HG03460 (cell line): ENCODE data around the gene MCF2L.
"Not testable (repeated sequence)": the region's sequence is repeated elsewhere in the genome, so short reads cannot be mapped to it uniquely, and the experiment has no call there.

Experiments
- ATAC-seq: cut with Tn5 transposase; IDR thresholded peaks from one replicate; pipeline ENCODE4 v1.9.1; 2021; ENCODE audit not compliant: unreplicated experiment

The MCF2L gene

GRCh38 chr13:113029487-113030258, 60.7 kb downstream of the MCF2L start:
- ATAC-seq = no peak

- not testable (repeated sequence) for ATAC-seq
These were observed 61.2 kb downstream of the MCF2L start for GRCh38 chr13:113030259-113030640.

- no peak for ATAC-seq
These were observed 62.5 kb downstream of the MCF2L start for GRCh38 chr13:113031465-113031864.

GRCh38 chr13:113032291-113032690, 63.3 kb downstream of the MCF2L start:
- no peak for ATAC-seq

GRCh38 chr13:113033054-113033850, 64.2 kb downstream of the MCF2L start:
- ATAC-seq = no peak

DNA sequence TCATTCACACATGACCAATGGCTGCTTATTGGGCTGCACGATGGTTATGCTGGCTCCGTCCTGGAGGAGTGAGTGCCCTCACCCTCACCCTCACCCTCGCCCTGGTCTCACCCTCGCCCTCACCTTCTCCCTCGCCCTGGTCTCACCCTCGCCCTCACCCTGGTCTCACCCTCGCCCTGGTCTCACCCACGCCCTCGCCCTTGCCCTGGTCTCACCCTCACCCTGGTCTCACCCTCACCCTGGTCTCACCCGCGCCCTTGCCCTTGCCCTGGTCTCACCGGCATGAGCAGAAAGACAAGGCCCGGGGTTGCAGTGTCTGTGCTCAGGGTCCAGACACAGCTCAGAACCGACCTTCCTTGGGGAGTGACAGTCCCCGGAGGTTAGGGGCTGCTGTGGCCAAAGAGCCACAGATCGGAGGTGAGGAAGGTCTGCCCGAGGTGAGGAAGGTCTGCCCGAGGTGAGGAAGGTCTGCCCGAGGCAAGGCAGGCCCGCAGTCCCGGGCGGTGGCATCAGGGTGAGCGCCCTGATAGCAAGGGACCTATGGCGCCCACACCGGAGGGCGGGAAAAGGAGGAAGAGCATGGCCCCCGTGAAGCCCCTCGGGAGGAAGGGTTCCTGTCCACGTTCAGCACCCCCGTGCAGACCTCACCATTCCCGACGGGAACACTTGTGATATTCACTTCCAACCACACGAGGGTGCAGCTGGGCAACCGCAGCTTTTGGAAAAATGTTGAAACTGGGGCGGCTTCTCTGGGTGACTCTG, 65.6 kb downstream of the MCF2L start:
- ATAC-seq = no peak

DNA sequence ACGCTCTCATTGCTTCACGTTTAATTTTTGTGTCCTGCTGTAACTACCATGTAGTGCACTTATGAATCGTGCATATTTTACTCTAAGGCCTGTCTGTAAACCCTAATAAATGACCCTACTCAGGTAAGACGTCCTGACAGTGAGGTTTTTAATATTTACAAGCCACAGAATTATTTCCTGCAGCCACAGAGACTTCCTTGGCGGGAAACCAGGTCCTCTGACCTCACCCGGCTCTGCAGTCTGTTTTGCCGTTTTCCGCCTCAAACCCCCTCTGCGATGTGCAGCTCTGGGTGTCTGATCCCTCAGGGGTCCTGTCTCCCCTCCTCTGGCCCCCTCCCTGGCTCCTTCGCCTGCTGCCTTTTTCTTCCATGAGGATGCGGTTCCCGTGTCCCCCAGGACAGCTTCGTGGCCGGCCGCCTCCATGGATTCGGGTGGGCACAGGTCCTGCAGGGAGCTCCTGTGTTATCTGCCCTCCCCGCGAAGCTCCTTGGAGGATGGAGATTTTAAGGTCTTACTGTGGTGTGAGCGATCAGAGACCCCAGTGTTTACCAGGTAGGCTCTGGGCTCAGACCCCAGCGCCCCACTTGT, 66.3 kb downstream of the MCF2L start:
- no peak for ATAC-seq

DNA sequence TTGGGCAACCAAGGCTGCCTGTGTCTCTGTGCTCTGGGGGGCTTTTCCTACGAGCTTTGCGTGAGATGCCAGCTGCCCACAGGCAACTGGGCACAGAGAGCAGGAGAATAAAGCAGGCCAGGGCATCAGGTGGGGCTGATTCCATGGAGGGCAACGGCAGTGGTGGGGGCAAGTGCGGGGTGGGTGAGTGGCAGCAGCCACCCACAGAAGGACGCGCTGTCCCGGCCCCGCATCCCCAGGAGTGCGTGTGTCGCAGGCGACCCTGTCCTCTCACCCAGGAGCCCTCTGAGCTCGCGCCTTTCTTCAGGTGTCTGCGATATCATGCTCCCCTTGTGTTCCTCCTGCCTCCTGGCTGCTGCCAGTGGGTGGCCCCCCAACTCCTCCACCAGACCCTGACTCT, 67.4 kb downstream of the MCF2L start:
- no peak for ATAC-seq

- ATAC-seq = no peak
These were observed 71.0 kb downstream of the MCF2L start for GRCh38 chr13:113040031-113040430.

- no peak for ATAC-seq
These were observed 71.7 kb downstream of the MCF2L start for GRCh38 chr13:113040597-113041292.

DNA sequence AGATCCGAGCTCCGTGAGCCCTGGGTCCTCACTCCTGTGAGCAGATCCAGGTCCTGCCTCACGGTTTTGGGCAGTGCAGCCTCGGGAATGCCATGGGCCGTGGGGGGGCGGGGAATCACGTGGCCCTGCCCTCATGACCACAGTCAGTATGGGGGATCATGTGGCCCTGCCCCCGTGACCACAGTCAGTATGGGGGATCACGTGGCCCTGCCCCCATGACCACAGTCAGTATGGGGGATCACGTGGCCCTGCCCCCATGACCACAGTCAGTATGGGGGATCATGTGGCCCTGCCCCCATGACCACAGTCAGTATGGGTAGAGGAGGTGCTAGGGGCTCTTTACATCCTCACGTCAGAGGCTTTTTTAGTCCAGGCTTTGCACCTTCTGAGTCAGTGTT, 72.3 kb downstream of the MCF2L start:
- no peak for ATAC-seq

DNA sequence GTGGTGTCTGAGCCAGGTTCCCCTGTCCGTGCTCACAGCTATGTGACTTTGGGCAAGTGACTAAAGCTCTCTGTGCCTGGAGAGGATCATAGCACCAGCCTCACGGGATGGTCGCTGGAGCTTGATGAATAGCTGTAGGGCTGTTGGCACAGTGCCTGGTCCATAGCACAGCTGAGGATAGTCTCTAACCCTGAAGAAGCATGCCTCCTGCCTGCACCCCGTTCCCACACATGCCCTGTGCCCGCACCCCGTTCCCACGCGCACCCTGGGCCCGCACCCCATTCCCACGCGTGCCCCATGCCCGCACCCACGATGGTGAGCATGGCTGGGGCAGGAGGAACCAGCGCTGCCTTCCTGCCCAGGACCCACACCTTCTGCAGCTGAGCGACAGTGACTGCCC, 72.9 kb downstream of the MCF2L start:
- no peak for ATAC-seq

DNA sequence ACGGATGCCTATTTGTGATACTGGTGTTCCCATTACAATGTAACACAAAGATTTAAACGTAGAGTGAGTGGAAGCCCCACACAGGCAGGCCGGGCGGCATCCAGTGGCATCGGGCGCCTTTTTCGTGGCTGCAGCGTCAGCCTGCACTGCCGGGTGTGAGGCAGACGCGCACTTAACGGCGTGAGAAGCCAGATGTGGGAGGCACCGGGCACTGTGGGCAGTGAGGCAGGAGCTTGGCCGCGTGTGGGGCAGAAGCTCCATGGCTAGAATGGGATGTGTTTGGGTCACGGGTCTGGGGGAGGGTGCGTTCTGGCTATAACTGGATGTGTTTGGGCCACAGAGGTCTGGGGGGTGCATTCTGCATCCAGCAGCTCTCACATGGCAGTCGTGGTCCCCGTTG, 73.4 kb downstream of the MCF2L start:
- ATAC-seq = no peak

- ATAC-seq = no peak
These were observed 74.1 kb downstream of the MCF2L start for GRCh38 chr13:113043001-113043630.

DNA sequence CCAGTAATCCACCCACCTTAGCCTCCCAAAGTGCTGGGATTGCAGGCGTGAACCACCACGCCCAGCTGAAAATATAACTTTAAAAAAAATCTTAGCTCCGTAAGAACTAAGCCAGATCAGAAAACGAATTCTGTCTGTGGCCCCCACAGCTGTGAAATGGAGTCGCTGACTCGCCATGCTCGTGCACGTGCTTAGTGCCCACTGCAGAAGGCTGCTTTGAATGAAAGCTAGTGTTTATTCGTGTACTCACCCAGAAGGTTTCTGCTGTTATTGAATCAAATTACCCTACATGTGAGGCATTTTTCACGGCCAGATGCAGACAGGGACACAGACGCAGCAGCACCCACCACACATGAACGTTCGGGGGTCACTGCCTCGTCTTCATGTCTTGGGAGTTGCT, 74.9 kb downstream of the MCF2L start:
- ATAC-seq = no peak

DNA sequence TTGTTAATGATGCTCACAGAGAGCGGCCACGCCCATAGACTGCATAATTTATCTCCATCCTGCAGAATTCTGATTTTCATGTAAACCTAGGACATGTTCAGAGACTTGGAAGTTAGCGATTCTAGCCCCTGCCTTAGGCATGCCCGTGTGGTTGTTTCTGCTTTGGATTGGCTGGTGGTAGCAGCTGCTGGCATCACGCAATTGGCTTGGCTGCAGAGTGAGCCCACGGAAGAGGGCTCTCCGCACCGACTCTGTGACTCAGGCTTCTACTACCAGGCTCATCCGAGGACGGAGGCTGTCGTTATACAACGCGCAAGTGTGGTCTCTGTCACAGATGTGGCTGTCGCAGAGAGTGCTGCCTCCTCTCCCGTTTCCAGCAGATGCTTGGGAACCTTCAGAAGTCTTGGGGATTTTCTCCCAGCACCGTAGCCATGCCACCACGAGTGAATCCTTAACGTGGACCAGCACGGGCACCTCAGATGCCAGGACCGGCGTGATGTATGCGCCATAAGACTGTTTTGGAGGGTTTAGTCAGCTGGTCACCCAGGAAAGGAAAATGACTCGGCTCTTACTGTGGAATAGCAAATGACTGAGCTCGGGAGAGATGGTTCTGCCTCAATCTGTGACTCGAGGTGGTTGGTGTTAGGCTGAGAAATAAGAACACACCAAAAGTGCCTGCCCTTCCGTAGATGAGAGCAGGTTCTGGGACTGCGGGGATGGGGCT, 75.5 kb downstream of the MCF2L start:
- no peak for ATAC-seq

- no peak for ATAC-seq
These were observed 76.5 kb downstream of the MCF2L start for GRCh38 chr13:113045251-113046127.

DNA sequence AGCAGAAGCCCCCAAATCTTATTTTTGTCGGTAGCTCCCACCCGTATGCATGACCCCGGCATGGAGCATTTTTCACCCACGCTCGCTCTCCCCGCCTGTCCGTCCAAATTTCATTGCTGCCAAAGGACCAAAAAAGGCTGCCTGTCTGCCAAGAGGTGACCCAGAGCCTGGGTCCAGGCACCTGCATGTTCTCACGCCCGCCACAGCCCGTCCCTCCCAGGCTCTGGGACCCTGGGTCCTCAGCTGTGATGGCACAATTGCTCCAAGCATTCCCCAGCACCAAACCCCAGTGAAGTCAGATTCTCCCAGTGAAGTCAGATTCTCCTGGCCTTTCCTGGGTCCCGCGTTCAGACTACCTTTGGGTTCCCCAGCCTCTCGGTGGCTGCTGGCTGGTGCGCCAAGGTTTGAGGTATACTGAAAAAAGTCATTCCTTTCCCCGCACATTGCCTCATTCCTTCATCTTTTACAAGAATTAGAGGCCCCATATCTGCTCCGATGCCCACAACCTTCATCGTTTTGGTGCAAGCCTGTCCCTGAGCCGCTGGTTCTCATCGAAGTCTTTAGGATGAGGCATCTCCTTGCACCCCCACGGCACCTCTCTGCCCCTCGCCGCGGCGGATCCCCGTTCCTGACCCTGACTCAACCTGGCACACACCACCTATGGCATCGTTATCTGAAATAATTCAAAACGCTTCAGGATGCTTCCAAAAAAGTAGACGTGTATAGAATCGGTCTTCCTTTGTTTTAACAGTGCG, 77.3 kb downstream of the MCF2L start:
- ATAC-seq = no peak
